Adipocyte (in vitro differentiated cells): ENCODE results near the gene NMRK2.
A peak's percentile ranks its signal among the peaks of the same experiment; 100 is the strongest.
"Not testable (repeated sequence)": the region's sequence is repeated elsewhere in the genome, so short reads cannot be mapped to it uniquely, and the experiment has no call there.

Experiments
- DNase-seq: peaks from one replicate; pipeline ENCODE4 v3.0.0-alpha.2; 2015; ENCODE audit warnings: low read depth
- H3K27me3 ChIP-seq: replicated peaks from 2 replicates; pipeline ENCODE4 v1.7.0; 2013; ENCODE audit warnings: mild to moderate bottlenecking, low read length, moderate library complexity; ENCODE audit not compliant: control insufficient read depth, insufficient read depth
- H3K36me3 ChIP-seq: 2 replicates; pipeline ENCODE4 v1.7.0; 2013; ENCODE audit warnings: low read length, mild to moderate bottlenecking, moderate library complexity; ENCODE audit not compliant: control insufficient read depth, insufficient read depth, severe bottlenecking
- H3K4me1 ChIP-seq: 2 replicates; pipeline ENCODE4 v1.7.0; 2013; ENCODE audit warnings: mild to moderate bottlenecking, low read length, moderate library complexity; ENCODE audit not compliant: control insufficient read depth, insufficient read depth
- H3K4me3 ChIP-seq: 2 replicates; pipeline ENCODE4 v1.7.0; 2013; ENCODE audit warnings: mild to moderate bottlenecking, low read length, moderate library complexity
- H3K9ac ChIP-seq: 2 replicates; pipeline ENCODE4 v1.7.0; 2013; ENCODE audit warnings: mild to moderate bottlenecking, low read length, moderate library complexity
- H3K9me3 ChIP-seq: 2 replicates; pipeline ENCODE4 v1.7.0; 2013; ENCODE audit warnings: mild to moderate bottlenecking, low read length, moderate library complexity; ENCODE audit not compliant: control insufficient read depth

NMRK2 gene

DNA sequence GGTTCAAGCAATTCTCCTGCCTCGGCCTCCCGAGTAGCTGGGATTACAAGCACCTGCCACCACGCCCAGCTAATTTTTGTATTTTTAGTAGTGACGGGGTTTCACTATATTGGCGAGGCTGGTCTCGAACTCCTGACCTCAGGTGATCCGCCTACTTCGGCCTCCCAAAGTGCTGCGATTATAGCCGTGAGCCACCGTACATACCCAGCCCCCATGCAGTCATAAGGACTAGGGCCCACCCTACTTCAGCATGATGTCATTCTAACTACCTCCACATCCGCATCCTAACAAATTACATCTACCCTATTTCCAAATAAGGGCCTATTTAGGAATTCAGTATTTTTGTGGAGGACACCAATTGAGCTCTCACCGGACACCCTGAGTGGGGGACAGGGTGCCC lies 22.4 kb downstream of the NMRK2 start:
- H3K9me3 ChIP-seq, H3K4me3 ChIP-seq, H3K9ac ChIP-seq, DNase-seq, H3K27me3 ChIP-seq, H3K4me1 ChIP-seq: not testable (repeated sequence)
- H3K36me3 ChIP-seq: peaks cover 36% of the 10 kb centered on the region

DNA sequence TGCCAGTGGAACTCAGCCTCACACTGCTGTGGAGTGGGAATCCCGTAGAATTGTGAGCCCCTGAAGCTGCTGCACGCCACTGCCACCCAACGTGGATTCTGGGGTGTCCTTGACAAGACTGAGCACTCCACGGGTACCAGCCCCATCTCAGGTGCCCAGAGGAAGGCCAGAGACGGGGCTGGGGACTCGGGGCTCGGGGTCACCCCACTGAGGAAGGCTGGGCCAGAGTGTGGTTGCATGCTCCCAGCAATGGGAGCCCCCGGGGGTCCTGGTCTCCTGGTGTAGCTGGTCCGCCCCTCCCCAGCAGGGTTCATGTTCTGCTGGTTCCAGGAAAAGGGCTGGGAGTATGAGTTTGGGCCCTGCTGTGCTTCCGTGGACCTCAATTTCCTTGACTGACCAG lies 22.8 kb downstream of the NMRK2 start:
- H3K36me3 ChIP-seq: peaks cover 39% of the 10 kb centered on the region
- H3K4me1 ChIP-seq: peaks cover 7% of the 10 kb centered on the region
- no peak overlapping the region for H3K4me3 ChIP-seq
- H3K9me3 ChIP-seq: no peaks in the 10 kb centered on the region
- H3K9ac ChIP-seq: no peak overlapping the region
- no peaks in the 10 kb centered on the region for H3K27me3 ChIP-seq
- DNase-seq: no peak

DNA sequence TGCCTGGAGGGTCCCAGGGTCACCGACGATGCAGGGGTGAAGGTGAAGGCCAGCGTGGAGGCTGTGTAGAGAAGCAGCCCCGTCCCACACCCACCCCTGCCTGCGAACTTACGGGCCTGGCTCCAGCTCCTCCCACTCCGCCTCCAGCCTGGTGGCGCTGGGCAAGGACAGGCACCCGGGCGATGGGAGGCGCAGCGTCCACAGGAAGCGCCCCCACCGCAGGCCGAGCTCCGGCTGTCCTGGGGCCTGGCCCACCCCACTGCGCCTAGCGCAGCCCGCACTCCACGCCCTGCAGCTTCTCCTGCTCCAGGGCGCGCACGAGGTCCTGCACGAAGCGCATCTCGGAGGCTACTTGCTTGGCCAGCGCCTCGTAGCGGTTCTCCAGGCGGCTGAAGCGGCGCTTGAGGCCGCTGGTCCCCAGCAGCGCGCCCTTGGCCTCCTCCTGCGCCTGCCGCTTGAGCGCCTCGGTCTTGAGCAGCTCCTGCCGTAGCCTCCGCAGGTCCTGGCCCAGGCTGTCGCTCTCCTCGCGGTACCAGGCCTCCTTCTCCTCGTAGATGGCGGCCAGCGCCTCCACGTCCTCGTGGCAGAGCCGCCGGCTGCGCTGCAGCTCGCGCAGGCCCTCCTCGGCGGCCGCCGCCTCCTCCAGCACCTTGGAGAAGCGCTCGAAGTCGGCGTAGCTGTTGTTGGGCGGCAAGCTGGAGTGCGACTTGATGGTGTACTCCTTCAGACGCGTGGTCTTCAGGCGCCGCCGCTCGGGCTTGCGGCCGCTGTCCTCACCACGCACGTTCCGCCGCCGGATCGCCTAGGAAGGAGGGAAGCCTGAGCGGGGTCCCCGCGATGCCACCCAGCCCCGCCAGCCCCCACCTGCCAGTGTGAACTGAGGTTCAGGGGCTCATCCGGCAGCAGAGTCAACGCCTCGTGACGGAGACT lies 26.2 kb downstream of the NMRK2 start:
- Histone ChIP-seq H3K36me3 (peaks cover 73% of the 10 kb centered on the region), H3K27me3 (no peaks in the 10 kb centered on the region), H3K4me3 (no peak overlapping the region), H3K9me3 (no peaks in the 10 kb centered on the region), H3K9ac (no peak overlapping the region), H3K4me1 (peaks cover 4% of the 10 kb centered on the region)
- no peak for DNase-seq

DNA sequence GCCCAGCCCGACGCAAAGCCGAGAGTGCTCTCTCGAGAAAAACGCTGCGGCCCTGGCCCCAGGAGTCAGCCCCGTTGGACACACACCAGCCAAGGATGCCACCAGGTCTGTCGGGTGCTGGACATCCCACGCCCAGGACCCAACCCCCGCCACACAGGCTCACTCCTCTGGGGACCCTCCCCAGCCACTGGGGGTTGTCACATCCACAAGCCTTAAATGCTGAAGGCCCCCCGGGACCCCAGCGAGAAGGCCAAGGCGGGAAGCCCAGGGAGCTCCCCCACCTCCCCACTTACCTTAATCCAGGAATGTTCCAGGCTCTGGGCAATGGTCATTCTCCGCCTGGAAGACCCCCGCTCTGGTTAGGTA lies 26.9 kb downstream of the NMRK2 start:
- peaks cover 4% of the 10 kb centered on the region for H3K4me1 ChIP-seq
- no peaks in the 10 kb centered on the region for H3K27me3 ChIP-seq
- H3K36me3 ChIP-seq: peaks cover 77% of the 10 kb centered on the region
- H3K9ac ChIP-seq: no peak overlapping the region
- no peaks in the 10 kb centered on the region for H3K9me3 ChIP-seq
- no peak for DNase-seq
- H3K4me3 ChIP-seq: no peak overlapping the region

DNA sequence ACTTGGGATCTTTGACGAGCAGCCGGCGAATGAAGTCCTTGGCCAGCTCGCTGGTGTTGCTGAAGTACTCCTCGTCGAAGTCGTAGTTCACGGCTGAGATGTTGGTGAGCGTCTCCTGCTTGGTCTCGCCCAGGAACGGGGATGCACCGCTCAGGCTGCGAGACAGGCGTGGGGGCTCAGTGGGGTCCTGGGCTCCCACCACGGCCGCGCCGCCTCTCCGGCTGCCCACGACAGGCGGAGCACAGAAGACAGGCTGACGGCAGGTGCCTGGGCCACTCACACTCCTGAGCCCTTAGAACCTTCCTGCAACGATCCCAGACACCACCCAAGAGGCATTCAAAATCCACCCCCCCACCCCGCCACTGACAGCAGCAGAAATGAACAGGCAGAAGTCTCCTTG lies 28.1 kb downstream of the NMRK2 start:
- DNase-seq: no peak
- H3K9me3 ChIP-seq: no peaks in the 10 kb centered on the region
- no peaks in the 10 kb centered on the region for H3K27me3 ChIP-seq
- no peak overlapping the region for H3K9ac ChIP-seq
- peaks cover 86% of the 10 kb centered on the region for H3K36me3 ChIP-seq
- H3K4me1 ChIP-seq: peaks cover 4% of the 10 kb centered on the region
- H3K4me3 ChIP-seq: no peak overlapping the region

DNA sequence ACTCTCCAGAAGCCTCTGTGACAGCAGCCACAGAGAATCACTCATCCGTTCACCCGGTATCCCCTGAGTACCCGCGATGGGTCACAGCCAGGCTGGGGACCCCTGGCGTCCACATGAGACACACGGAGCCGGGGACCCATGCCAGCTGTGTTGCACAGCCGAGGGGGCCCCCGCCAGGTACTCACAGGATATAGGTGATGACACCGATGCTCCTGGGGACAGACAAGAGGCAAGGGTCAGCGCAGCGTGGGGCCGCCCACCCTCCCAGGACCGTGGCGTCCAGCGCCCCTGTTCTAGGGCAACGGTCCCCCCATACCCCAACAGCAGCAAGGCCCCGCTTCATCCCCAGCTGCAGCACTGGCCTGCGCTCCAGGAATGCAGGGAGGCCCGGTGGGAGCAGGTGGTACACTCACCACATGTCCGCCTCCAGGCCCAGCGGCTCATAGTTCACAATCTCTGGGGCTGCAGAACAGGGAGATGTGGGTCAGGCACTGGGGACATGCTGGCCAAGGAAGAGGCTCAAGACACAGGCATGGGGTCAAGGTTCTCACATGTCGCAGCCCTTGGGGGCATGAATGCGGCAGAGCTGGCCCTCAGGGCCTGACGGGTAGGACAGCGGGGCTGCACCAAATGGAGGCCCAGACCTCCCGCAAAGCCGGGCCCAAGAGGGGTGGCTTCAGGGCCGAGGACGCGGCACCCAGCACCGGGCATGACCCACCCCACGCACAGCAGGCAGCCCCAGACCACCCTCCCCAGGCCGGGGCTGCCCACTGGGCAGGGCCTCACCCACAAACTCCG lies 30.8 kb downstream of the NMRK2 start:
- no peak for DNase-seq
- Histone ChIP-seq H3K36me3 (peaks cover 89% of the 10 kb centered on the region), H3K4me3 (no peak overlapping the region), H3K9me3 (no peaks in the 10 kb centered on the region), H3K27me3 (no peaks in the 10 kb centered on the region), H3K4me1 (peaks cover 14% of the 10 kb centered on the region), H3K9ac (no peak overlapping the region)

DNA sequence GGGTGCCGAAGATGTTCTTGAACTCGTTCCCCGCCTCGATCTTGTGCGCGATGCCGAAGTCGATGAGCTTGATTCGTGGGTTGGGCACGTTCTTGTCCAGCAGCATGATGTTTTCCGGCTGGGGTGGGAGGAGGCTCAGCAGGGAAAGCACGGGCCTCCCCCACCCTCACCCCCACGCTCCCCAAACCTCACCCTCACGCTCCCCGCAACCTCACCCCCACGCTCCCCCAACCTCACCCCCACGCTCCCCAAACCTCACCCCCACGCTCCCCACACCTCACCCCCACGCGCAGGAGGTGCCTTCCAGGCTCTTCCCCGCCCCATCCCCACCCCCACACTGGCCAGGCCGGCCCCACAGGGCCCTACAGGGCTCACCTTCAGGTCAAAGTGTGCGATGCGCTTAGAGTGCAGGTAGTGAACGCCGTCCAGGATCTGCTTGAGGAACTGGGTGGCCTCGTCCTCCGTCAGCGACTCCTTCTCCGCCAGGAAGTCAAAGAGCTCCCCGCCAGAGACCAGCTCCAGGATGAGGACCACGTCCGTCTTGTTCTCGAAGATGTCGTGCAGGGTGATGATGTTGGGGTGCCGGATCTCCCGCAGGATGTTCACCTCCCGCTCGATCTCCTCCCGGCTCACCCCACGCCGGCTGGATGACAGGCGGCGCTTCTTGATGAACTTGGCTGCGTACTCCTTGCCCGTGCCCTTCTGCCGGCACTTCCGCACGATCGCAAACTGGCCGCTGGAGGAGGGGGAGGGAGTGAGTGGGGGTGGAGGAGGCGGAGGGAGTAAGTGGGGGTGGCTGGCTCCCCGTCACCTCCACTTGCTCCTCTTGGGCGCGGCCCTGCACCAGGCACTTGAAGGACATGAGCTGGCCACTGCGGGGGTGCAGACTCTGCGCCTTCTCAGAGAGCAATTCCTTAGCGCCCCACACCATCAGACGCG lies 31.7 kb downstream of the NMRK2 start:
- Histone ChIP-seq H3K36me3 (peaks cover 81% of the 10 kb centered on the region), H3K9me3 (no peaks in the 10 kb centered on the region), H3K27me3 (no peaks in the 10 kb centered on the region), H3K9ac (no peak overlapping the region), H3K4me3 (no peak overlapping the region), H3K4me1 (peaks cover 23% of the 10 kb centered on the region)
- no peak for DNase-seq

DNA sequence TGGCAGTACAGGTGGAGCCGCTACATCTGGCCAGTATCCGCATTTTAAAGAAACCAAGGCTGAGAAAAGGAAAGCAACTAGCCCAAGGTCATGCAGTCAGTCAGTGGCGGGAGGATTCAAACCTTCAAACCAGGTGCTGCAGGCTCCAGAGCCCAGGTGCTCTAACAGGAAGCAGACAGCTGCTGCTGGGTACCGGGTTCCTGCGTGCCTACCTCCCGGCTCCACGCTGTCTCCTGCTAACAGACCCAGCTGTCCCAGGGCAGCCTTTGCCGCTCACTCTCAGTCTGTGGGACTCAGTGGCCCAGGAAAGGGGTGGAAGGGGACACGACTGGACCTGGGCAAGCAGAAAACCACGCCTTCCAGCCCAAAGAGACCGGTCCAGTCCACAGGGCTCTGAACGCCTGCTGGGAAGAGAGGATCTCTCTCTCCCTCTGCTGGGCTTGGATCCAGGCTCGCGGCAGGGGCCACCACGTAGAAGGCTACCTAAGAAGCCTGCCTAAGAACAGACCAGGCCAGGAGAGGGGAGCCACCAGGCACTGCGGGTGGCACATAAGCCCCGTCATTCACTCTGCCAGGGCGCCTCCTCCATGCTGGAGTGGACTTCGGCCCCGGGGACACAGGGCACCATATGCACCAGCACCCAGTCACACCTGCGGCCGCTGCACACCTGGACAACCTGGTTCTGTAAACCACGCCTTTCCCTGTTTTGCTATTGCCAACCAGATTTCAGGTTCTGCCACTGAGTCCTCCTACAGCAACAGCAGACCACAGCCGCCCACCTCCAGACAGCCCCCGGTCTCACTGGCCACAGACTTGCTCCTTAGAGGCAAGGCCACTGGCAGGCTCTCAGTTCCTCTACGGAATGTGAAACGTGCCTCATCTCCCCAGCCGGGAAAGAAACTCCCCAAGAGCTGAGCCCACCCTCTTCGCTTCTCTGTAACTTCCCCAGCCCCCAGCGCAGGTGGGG lies 33.5 kb downstream of the NMRK2 start:
- H3K4me1 ChIP-seq: peaks cover 27% of the 10 kb centered on the region
- H3K36me3 ChIP-seq: peaks cover 64% of the 10 kb centered on the region
- H3K27me3 ChIP-seq: no peaks in the 10 kb centered on the region
- DNase-seq: no peak
- H3K9ac ChIP-seq: peak overlapping the region; percentile 29
- H3K9me3 ChIP-seq: no peaks in the 10 kb centered on the region
- H3K4me3 ChIP-seq: no peak overlapping the region

DNA sequence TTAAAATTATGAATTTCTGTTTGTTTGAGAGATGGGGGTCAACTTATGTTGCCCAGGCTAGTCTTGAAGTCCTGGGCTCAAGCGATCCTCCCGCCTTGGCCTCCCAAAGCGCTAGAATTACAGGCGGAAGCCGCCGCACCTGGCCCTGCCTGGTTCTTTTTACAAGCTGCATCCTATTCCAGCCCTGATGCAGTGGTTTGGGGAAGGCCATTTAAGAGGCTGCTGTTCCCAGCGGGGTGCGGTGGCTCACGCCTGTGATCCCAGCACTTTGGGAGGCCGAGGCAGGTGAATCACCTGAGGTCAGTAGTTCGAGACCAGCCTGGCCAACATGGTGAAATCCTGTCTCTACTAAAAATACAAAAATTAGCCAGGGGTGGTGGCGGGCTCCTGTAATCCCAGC lies 35.1 kb downstream of the NMRK2 start:
- H3K4me3 ChIP-seq, DNase-seq, H3K9me3 ChIP-seq, H3K27me3 ChIP-seq: not testable (repeated sequence)
- H3K9ac ChIP-seq: peak overlapping the region; percentile 89
- H3K36me3 ChIP-seq: peaks cover 48% of the 10 kb centered on the region
- peaks cover 27% of the 10 kb centered on the region for H3K4me1 ChIP-seq
